ENCODE results near the gene SMARCE1.

SMARCE1 gene

DNA sequence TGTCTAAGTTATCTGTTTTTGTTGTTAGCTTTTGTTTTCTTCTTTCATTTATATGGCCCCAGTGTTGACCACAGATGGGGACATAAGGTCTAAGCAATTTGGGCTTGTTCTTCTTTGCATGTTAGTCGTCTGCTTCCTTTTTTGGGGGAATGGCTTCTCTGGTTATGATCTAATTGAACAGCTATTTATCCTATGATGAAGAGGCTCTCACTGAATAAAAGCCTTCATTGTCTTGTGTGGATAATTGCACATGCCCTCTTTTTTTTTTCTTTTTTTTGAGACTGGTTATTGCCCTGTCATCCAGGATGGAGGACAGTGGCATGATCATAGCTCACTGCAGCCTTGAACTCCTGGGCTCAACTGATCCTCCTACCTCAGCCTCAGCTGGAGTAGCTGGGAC, 13.7 kb downstream of the SMARCE1 start:
- no peak overlapping the region for H3K4me3 ChIP-seq
- H3K27ac ChIP-seq, result no peak overlapping the region; the same call in 1 of the 2 replicates
- no peaks in the 10 kb centered on the region for H3K9me3 ChIP-seq (ENCODE audit: low read depth, low read length)
- TF ChIP-seq EZH2 (IDR thresholded peaks at IDR 0.05) (no peak), FOXP2 (optimal IDR thresholded peaks at IDR 0.05; ENCODE audit: control extremely low read depth, extremely low read length, insufficient read depth) (no peak), POLR2AphosphoS5 (IDR thresholded peaks at IDR 0.05; ENCODE audit: borderline replicate concordance, low read depth, low read length) (no peak)
- H3K9ac ChIP-seq (ENCODE audit: insufficient read length), result no peak overlapping the region
- H3K36me3 ChIP-seq (ENCODE audit: insufficient read depth, low read length), result peaks cover 100% of the 10 kb centered on the region
- no peak for DNase-seq (ENCODE audit: low read depth, low spot score)

DNA sequence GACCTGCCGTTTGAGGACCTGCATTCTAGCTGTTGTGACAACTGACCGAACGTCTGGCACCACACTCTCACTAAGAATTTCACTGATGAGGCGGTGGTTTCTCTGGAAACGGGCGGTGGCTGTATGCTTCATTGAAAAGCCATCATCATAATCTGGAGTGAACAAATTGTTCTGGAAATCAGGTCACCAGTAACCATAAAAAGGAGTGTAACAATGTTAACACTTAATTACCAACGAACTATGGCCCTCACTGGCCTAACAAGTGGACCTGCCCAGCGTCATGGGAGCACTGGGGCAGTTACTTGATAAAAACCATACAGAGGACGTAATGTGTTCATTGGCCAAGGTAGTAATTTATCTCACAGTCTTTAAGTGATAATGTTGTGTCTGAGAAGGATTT, 15.4 kb downstream of the SMARCE1 start:
- no peak overlapping the region for H3K4me3 ChIP-seq
- DNase-seq (ENCODE audit: low read depth, low spot score), result no peak
- no peak for TF ChIP-seq EZH2 (IDR thresholded peaks at IDR 0.05)
- TF ChIP-seq POLR2AphosphoS5 (IDR thresholded peaks at IDR 0.05; ENCODE audit: borderline replicate concordance, low read depth, low read length), result no peak
- TF ChIP-seq FOXP2 (optimal IDR thresholded peaks at IDR 0.05; ENCODE audit: control extremely low read depth, extremely low read length, insufficient read depth), result no peak
- no peaks in the 10 kb centered on the region for H3K9me3 ChIP-seq (ENCODE audit: low read depth, low read length)
- H3K9ac ChIP-seq (ENCODE audit: insufficient read length), result no peak overlapping the region
- peaks cover 100% of the 10 kb centered on the region for H3K36me3 ChIP-seq (ENCODE audit: insufficient read depth, low read length)
- no peak overlapping the region for H3K27ac ChIP-seq

DNA sequence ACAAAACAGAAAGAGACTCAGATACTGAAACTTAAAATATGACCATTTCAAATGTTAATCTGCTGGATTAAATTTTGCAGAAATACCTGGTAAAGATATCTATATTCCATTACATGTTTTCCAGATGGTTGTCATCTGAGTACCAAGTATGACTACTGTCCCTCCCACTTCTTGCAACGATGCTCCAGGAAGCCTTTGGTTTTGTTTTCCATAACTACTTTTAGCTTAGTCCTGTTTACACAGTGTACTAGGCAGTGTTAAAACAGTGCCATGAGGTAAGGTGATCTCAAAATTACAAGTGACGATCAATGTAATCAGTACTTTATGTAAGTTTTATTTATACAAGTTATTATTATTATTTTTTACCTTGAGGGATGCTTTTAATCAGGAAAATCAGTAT, 17.8 kb downstream of the SMARCE1 start:
- H3K36me3 ChIP-seq (ENCODE audit: insufficient read depth, low read length), result peaks cover 82% of the 10 kb centered on the region
- H3K4me3 ChIP-seq, result no peak overlapping the region

DNA sequence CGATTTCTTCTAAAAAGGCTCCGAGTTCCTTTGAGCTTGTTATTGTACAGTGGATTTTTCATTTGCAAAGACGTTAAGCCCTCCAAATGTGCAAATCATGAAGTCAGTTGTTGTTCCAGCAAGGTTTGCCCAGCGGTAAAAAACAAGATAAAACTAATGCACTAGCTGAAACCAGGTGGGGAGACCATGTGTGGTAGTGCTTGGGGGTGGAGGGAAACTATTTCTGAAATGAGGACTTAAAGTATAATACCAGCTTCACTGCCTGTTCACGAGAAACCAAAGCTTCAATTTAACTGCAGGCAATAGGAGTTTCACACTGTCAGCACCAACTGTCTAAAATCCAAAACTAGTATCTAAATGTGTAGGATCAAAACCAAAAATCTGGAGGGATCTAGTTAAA, 22.3 kb downstream of the SMARCE1 start:
- Histone ChIP-seq H3K4me3 (0 out of 2 replicates have a peak overlapping the region, but pooled peaks have one; percentile 6), H3K9ac (ENCODE audit: insufficient read length) (no peak overlapping the region), H3K27ac (peak overlapping the region; percentile 71), H3K36me3 (ENCODE audit: insufficient read depth, low read length) (peaks cover 36% of the 10 kb centered on the region), H3K9me3 (ENCODE audit: low read depth, low read length) (no peaks in the 10 kb centered on the region)
- no peak for DNase-seq (ENCODE audit: low read depth, low spot score)
- no peak; the same call in 1 of the 2 replicates for TF ChIP-seq POLR2AphosphoS5 (IDR thresholded peaks at IDR 0.05; ENCODE audit: borderline replicate concordance, low read depth, low read length)
- TF ChIP-seq EZH2 (IDR thresholded peaks at IDR 0.05), result no peak
- no peak for TF ChIP-seq FOXP2 (optimal IDR thresholded peaks at IDR 0.05; ENCODE audit: control extremely low read depth, extremely low read length, insufficient read depth)

More for the DNA sequence above, 17.8 kb downstream of the SMARCE1 start:
- no peak for TF ChIP-seq FOXP2 (optimal IDR thresholded peaks at IDR 0.05; ENCODE audit: control extremely low read depth, extremely low read length, insufficient read depth)
- no peak for TF ChIP-seq EZH2 (IDR thresholded peaks at IDR 0.05)
- TF ChIP-seq POLR2AphosphoS5 (IDR thresholded peaks at IDR 0.05; ENCODE audit: borderline replicate concordance, low read depth, low read length), result no peak
- Histone ChIP-seq H3K9ac (ENCODE audit: insufficient read length) (no peak overlapping the region), H3K9me3 (ENCODE audit: low read depth, low read length) (no peaks in the 10 kb centered on the region), H3K27ac (peak overlapping the region; percentile 73)
- no peak for DNase-seq (ENCODE audit: low read depth, low spot score)

DNA sequence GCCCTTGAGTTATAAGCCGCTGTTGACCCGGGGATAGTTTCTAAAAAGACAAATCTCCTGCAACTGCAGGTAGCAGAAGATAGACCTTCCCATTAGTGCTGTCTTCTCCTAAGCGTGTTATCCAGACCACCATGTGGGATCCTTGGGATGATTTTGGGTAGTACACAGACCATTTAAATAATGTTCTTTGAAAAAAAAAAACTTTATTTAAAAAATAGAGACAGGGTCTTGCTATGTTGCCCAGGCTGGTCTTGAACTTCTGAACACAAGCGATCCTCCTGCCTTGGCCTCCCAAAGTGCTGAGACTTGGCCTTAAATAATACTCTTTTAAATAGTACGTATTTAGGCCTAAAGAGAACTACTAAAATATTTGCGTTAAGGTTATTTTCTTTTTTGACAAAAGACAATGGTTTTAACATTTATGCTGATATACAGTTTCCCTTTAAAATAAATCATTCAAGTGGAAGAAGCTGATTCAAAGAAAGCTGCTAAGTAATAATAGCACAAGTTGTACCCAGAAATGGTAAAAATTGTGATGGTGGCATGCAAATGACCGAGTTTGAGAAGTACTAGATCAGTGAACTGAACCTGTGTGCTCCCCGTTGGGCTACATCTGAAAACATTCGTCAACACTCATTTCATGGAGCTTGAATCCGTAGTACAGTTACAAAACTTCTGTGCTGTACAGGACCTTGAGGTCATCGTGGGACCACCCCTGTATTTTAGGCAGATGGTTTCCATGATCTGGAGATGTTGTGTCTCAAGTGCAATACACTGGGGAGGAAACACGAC, 24.0 kb downstream of the SMARCE1 start:
- TF ChIP-seq POLR2AphosphoS5 (IDR thresholded peaks at IDR 0.05; ENCODE audit: borderline replicate concordance, low read depth, low read length) (no peak), EZH2 (IDR thresholded peaks at IDR 0.05) (no peak), FOXP2 (optimal IDR thresholded peaks at IDR 0.05; ENCODE audit: control extremely low read depth, extremely low read length, insufficient read depth) (no peak)
- H3K36me3 ChIP-seq (ENCODE audit: insufficient read depth, low read length), result peaks cover 19% of the 10 kb centered on the region
- no peak for DNase-seq (ENCODE audit: low read depth, low spot score)
- no peak overlapping the region for H3K27ac ChIP-seq
- H3K9me3 ChIP-seq (ENCODE audit: low read depth, low read length), result no peaks in the 10 kb centered on the region
- no peak overlapping the region for H3K9ac ChIP-seq (ENCODE audit: insufficient read length)
- no peak overlapping the region for H3K4me3 ChIP-seq

DNA sequence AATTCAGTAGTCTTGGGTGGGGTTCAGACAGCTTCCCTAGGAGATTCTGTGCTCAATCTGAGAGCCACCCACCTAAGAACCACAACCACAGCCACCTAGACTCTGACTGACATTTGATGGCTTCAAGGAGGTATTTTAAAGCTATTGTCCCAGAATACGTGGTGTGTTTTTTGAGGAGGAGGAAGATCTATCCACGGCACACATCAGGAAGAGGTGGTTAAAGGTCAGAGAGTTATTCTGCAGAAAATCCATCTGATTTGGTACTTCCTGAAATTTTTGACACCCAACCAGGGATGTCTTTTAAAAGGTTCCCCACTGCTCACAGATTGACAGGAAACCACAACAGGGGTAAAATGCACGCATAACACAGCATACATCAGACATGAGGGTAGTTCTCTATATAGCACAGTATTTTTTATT, 25.1 kb downstream of the SMARCE1 start:
- Histone ChIP-seq H3K9me3 (ENCODE audit: low read depth, low read length) (no peaks in the 10 kb centered on the region), H3K4me3 (no peak overlapping the region; the same call in 1 of the 2 replicates), H3K36me3 (ENCODE audit: insufficient read depth, low read length) (peaks cover 8% of the 10 kb centered on the region), H3K9ac (ENCODE audit: insufficient read length) (peak overlapping the region; percentile 38), H3K27ac (peak overlapping the region; percentile 53)
- DNase-seq (ENCODE audit: low read depth, low spot score), result no peak
- TF ChIP-seq EZH2 (IDR thresholded peaks at IDR 0.05) (no peak), POLR2AphosphoS5 (IDR thresholded peaks at IDR 0.05; ENCODE audit: borderline replicate concordance, low read depth, low read length) (no peak), FOXP2 (optimal IDR thresholded peaks at IDR 0.05; ENCODE audit: control extremely low read depth, extremely low read length, insufficient read depth) (no peak)

DNA sequence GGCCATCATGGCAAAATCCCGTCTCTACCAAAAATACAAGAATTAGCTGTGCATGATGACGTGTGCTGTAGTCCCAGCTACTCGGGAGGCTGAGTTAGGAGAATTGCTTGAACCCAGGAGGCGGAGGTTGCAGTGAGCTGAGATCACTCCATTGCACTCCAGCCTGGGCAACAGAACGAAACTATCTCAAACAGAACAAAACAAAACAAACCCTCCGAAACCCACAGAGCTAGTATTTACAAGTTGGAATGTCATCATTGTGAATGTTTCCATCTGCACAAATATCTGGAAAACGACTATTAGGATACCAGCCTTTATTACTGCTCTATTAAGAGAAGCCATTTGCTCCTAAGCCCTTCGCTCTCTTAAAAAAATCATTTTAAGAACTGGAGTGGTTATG, 26.0 kb downstream of the SMARCE1 start:
- Histone ChIP-seq H3K4me3 (no peak overlapping the region), H3K9me3 (ENCODE audit: low read depth, low read length) (no peaks in the 10 kb centered on the region), H3K27ac (peak overlapping the region; percentile 53; the same call in 1 of the 2 replicates), H3K36me3 (ENCODE audit: insufficient read depth, low read length) (no peaks in the 10 kb centered on the region), H3K9ac (ENCODE audit: insufficient read length) (no peak overlapping the region)
- DNase-seq (ENCODE audit: low read depth, low spot score), result no peak
- TF ChIP-seq EZH2 (IDR thresholded peaks at IDR 0.05) (no peak), FOXP2 (optimal IDR thresholded peaks at IDR 0.05; ENCODE audit: control extremely low read depth, extremely low read length, insufficient read depth) (no peak), POLR2AphosphoS5 (IDR thresholded peaks at IDR 0.05; ENCODE audit: borderline replicate concordance, low read depth, low read length) (no peak)

DNA sequence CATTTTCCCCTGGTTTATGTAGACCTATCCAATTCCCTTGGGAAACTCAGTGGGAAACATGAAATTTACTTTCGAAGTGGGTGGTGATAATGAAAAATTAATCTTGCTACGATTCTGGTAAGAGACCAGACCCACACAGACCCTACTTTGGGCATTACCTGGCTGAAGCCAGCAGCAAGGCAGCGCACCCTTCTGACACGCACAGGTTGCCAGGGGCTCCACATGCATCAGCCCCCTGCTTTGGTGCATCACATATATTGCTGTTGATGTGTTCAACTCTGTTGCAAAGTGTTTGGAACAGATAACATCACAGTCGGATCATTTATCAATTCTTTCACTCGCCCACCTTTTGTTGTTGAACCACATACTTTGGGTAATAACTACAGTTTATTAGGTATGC, 26.6 kb downstream of the SMARCE1 start:
- TF ChIP-seq POLR2AphosphoS5 (IDR thresholded peaks at IDR 0.05; ENCODE audit: borderline replicate concordance, low read depth, low read length) (no peak), EZH2 (IDR thresholded peaks at IDR 0.05) (no peak), FOXP2 (optimal IDR thresholded peaks at IDR 0.05; ENCODE audit: control extremely low read depth, extremely low read length, insufficient read depth) (no peak)
- Histone ChIP-seq H3K4me3 (no peak overlapping the region), H3K27ac (no peak overlapping the region), H3K9me3 (ENCODE audit: low read depth, low read length) (no peaks in the 10 kb centered on the region), H3K9ac (ENCODE audit: insufficient read length) (no peak overlapping the region), H3K36me3 (ENCODE audit: insufficient read depth, low read length) (no peaks in the 10 kb centered on the region)
- DNase-seq (ENCODE audit: low read depth, low spot score), result no peak
